ENCODE results near the gene DAD1. TPM values are rescaled to one million over a fixed set of nuclear protein-coding genes. Genes with fewer than 3 reads are reported as not detected.
"Not testable (repeated sequence)": the region's sequence is repeated elsewhere in the genome, so short reads cannot be mapped to it uniquely, and the experiment has no call there.

Gene DAD1
- total RNA-seq, 1 donor, result 272 TPM

DNA sequence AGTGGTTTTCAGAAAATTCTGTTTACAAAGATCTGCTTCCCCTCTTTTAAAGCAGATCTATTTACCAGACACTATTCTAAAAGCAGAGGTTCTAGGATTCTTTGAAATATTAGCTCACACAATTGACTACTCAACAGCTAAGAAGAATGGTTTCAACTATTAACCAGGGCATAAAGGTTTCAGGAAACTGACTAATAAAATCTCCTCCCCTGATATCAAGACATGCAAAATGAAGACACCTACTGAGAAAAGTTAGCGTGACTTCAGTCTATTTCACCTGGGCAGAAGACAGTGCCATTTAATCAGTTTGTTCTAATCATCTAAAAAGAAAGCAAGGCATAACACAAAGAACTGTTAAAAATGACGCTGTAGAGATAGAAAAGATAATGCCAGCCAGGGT lies 22.2 kb downstream of the DAD1 start:
- Histone ChIP-seq H4K20me1 (ENCODE audit: insufficient read depth, low read length) (peaks cover 25% of the 10 kb centered on the region), H3K27me3 (ENCODE audit: insufficient read depth, low read length) (no peaks in the 10 kb centered on the region), H3K36me3 (ENCODE audit: insufficient read depth, low read length) (peaks cover 64% of the 10 kb centered on the region), H3K79me2 (ENCODE audit: insufficient read depth, low read length) (peaks cover 53% of the 10 kb centered on the region), H3K9me3 (ENCODE audit: low read depth, low read length) (no peaks in the 10 kb centered on the region), H3K27ac (ENCODE audit: low read depth, low read length) (no peak overlapping the region), H3K4me2 (ENCODE audit: insufficient read depth, low read length) (no peak overlapping the region), H2AFZ (ENCODE audit: low read length) (no peak overlapping the region), H3K4me3 (ENCODE audit: insufficient read depth, low read length) (no peak overlapping the region), H3K4me1 (ENCODE audit: insufficient read depth, low read length) (peaks cover 6% of the 10 kb centered on the region)
- no peak for DNase-seq (ENCODE audit: insufficient read length, low spot score, missing footprints)
- TF ChIP-seq, protein P1, sequence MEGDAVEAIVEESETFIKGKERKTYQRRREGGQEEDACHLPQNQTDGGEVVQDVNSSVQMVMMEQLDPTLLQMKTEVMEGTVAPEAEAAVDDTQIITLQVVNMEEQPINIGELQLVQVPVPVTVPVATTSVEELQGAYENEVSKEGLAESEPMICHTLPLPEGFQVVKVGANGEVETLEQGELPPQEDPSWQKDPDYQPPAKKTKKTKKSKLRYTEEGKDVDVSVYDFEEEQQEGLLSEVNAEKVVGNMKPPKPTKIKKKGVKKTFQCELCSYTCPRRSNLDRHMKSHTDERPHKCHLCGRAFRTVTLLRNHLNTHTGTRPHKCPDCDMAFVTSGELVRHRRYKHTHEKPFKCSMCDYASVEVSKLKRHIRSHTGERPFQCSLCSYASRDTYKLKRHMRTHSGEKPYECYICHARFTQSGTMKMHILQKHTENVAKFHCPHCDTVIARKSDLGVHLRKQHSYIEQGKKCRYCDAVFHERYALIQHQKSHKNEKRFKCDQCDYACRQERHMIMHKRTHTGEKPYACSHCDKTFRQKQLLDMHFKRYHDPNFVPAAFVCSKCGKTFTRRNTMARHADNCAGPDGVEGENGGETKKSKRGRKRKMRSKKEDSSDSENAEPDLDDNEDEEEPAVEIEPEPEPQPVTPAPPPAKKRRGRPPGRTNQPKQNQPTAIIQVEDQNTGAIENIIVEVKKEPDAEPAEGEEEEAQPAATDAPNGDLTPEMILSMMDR (IDR thresholded peaks at IDR 0.05; ENCODE audit: extremely low read depth, low read depth, low read length), result no peak

DNA sequence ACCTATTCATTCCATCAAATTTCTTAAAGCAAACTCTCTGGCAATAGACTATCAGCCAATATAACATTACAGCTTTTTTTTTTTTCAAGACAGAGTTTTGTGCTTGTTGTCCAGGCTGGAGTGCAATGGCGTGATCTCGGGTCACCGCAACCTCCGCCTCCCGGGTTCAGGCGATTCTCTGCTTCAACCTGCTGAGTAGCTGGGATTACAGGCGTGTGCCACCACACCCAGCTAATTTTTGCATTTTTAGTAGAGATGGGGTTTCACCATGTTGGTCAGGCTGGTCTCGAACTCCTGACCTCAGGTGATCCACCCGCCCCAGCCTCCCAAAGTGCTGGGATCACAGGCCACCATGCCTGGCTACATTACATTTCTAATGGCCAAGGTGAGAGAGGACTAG lies 22.8 kb downstream of the DAD1 start:
- peaks cover 51% of the 10 kb centered on the region for H3K79me2 ChIP-seq (ENCODE audit: insufficient read depth, low read length)
- peaks cover 25% of the 10 kb centered on the region for H4K20me1 ChIP-seq (ENCODE audit: insufficient read depth, low read length)
- peaks cover 60% of the 10 kb centered on the region for H3K36me3 ChIP-seq (ENCODE audit: insufficient read depth, low read length)
- not testable (repeated sequence) for H3K27me3 ChIP-seq (ENCODE audit: insufficient read depth, low read length); H2AFZ ChIP-seq (ENCODE audit: low read length); H3K9me3 ChIP-seq (ENCODE audit: low read depth, low read length); H3K4me1 ChIP-seq (ENCODE audit: insufficient read depth, low read length); H3K27ac ChIP-seq (ENCODE audit: low read depth, low read length); H3K4me2 ChIP-seq (ENCODE audit: insufficient read depth, low read length); H3K4me3 ChIP-seq (ENCODE audit: insufficient read depth, low read length); DNase-seq (ENCODE audit: insufficient read length, low spot score, missing footprints)

DNA sequence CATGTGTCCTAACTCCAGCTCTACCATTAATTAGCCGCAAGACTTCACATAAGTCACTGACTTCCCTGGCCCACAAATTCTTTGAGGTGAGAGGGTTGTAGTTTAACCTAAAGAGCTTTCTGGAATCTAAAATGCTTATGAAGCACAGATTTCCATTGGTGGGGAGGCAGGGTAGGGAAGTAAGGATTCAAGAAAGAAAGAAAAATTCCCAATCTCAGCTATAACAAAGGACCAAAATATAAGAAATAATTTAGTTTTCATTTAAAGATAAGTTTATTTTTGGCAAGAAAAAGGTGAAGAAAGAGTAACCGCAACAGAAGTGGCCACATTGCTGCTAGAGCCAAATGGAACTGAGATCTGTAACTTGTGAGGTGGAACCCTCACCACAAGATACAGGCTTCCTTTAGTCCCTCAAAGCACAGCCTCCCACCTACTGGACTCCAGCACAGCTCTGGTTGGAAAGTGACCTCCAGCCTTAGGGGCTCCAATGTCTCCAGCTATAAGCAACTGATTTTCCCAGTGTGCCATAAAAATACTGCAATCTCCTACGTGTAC lies 23.6 kb downstream of the DAD1 start:
- H3K36me3 ChIP-seq (ENCODE audit: insufficient read depth, low read length), result peaks cover 53% of the 10 kb centered on the region
- peaks cover 51% of the 10 kb centered on the region for H3K79me2 ChIP-seq (ENCODE audit: insufficient read depth, low read length)
- H4K20me1 ChIP-seq (ENCODE audit: insufficient read depth, low read length), result peaks cover 25% of the 10 kb centered on the region

DNA sequence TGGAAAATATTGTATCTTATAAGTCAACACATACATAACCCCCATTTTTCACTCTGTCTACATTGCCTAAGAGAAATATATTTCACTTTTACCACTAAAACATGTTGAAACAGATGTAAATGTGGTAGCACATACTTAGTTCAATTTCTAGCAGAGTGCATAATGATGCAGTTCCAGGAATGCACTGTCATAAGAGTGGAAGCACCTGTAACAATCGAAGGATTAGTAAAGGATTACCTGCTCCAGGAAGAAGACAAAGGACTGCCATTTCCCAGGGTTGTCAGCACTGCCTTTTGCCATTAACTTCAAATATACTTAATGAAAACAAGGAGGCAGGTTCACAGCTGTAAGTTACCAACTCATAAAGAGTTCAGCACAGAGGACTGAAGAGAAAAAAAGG lies 24.6 kb downstream of the DAD1 start:
- Histone ChIP-seq H3K27me3 (ENCODE audit: insufficient read depth, low read length) (no peaks in the 10 kb centered on the region), H4K20me1 (ENCODE audit: insufficient read depth, low read length) (peaks cover 18% of the 10 kb centered on the region), H3K79me2 (ENCODE audit: insufficient read depth, low read length) (peaks cover 42% of the 10 kb centered on the region), H2AFZ (ENCODE audit: low read length) (no peak overlapping the region), H3K4me2 (ENCODE audit: insufficient read depth, low read length) (no peak overlapping the region), H3K4me3 (ENCODE audit: insufficient read depth, low read length) (no peak overlapping the region), H3K4me1 (ENCODE audit: insufficient read depth, low read length) (no peaks in the 10 kb centered on the region), H3K9me3 (ENCODE audit: low read depth, low read length) (no peaks in the 10 kb centered on the region), H3K27ac (ENCODE audit: low read depth, low read length) (no peak overlapping the region), H3K36me3 (ENCODE audit: insufficient read depth, low read length) (peaks cover 49% of the 10 kb centered on the region)
- TF ChIP-seq, protein P1 (IDR thresholded peaks at IDR 0.05; ENCODE audit: extremely low read depth, low read depth, low read length), result no peak
- no peak for DNase-seq (ENCODE audit: insufficient read length, low spot score, missing footprints)

More for the DNA sequence above, 23.6 kb downstream of the DAD1 start:
- Histone ChIP-seq H3K4me1 (ENCODE audit: insufficient read depth, low read length) (peaks cover 4% of the 10 kb centered on the region), H2AFZ (ENCODE audit: low read length) (no peak overlapping the region), H3K27ac (ENCODE audit: low read depth, low read length) (no peak overlapping the region), H3K27me3 (ENCODE audit: insufficient read depth, low read length) (no peaks in the 10 kb centered on the region), H3K9me3 (ENCODE audit: low read depth, low read length) (no peaks in the 10 kb centered on the region), H3K4me3 (ENCODE audit: insufficient read depth, low read length) (no peak overlapping the region), H3K4me2 (ENCODE audit: insufficient read depth, low read length) (no peak overlapping the region)
- DNase-seq (ENCODE audit: insufficient read length, low spot score, missing footprints), result no peak
- TF ChIP-seq, protein P1 (IDR thresholded peaks at IDR 0.05; ENCODE audit: extremely low read depth, low read depth, low read length), result no peak
